H1 (cell line): ENCODE measurements around the gene C19orf12. TPM values are rescaled to one million over a fixed set of nuclear protein-coding genes. Genes with fewer than 3 reads are reported as not detected.

ENCODE experiments used
- CTCF ChIA-PET: fragments of 300-600 bp; sonication (Branson Sonifier 250); formaldehyde crosslinking; loops from one replicate; lab custom pipeline; 2021; ENCODE audit not compliant: partially characterized antibody; lab: Charles Lee
- POLR2A ChIA-PET: fragments of 300-600 bp; sonication (Branson Sonifier 250); formaldehyde crosslinking; loops from one replicate; lab custom pipeline; 2021; ENCODE audit warnings: inconsistent platforms; ENCODE audit not compliant: partially characterized antibody; lab: Charles Lee
- DNase-seq, 2 experiments: peaks; one replicate each; pipeline versions ENCODE4 v3.0.0 to v3.0.0-alpha.2; 2010 to 2022; ENCODE audit warnings: low spot score in 2 of 2, low read depth in 1 of 2, mixed read lengths in 1 of 2
- FAIRE-seq: peaks from 2 replicates; lab custom pipeline; 2011; peaks lifted over from hg19 to GRCh38; lab: Jason Lieb, UNC
- H2AFZ ChIP-seq: 2 replicates; pipeline ENCODE4 v1.8.1; 2012; ENCODE audit warnings: low read length, inconsistent platforms
- H2AK5ac ChIP-seq: 2 replicates; pipeline ENCODE4 v1.6.1; 2013; ENCODE audit warnings: low read depth, low read length
- H2BK120ac ChIP-seq: replicated peaks from 2 replicates; pipeline ENCODE3; 2013; ENCODE audit warnings: low read depth, low read length, inconsistent platforms
- H2BK12ac ChIP-seq: 2 replicates; pipeline ENCODE4 v1.6.1; 2013; ENCODE audit warnings: low read depth, low read length
- H2BK15ac ChIP-seq: 2 replicates; pipeline ENCODE4 v1.6.1; 2013; ENCODE audit warnings: low read length
- H2BK20ac ChIP-seq: 2 replicates; pipeline ENCODE4 v1.6.1; 2013; ENCODE audit warnings: low read length
- H2BK5ac ChIP-seq: 2 replicates; pipeline ENCODE4 v1.6.1; 2013; ENCODE audit warnings: low read depth, low read length
- H3K14ac ChIP-seq: 2 replicates; pipeline ENCODE4 v1.6.1; 2013; ENCODE audit warnings: inconsistent platforms; ENCODE audit not compliant: insufficient read length
- H3K18ac ChIP-seq: 2 replicates; pipeline ENCODE4 v1.6.1; 2013; ENCODE audit warnings: low read length; ENCODE audit errors: extremely low read depth
- H3K23ac ChIP-seq: 2 replicates; pipeline ENCODE4 v1.6.1; 2013; ENCODE audit warnings: inconsistent platforms; ENCODE audit not compliant: insufficient read length
- H3K23me2 ChIP-seq: 2 replicates; pipeline ENCODE4 v1.6.1; 2013; ENCODE audit warnings: low read depth, low read length
- H3K27ac ChIP-seq: 2 replicates; pipeline ENCODE4 v1.6.1; 2011; ENCODE audit warnings: low read depth, low read length, inconsistent platforms
- H3K27me3 ChIP-seq, 4 experiments: replicated peaks in 1 of 4; 1 replicate in 1 of 4; 2 replicates in 3 of 4; pipeline versions ENCODE4 v1.6.1 to v1.8.1; 2011 to 2013; ENCODE audit warnings: low read length in 3 of 4, mild to moderate bottlenecking in 3 of 4, inconsistent platforms in 2 of 4, mixed read lengths in 2 of 4, moderate library complexity in 1 of 4; ENCODE audit not compliant: control insufficient read depth in 3 of 4, insufficient read depth in 3 of 4; ENCODE audit errors: extremely low read depth in 1 of 4
- H3K36me3 ChIP-seq, 4 experiments: 2 replicates each; pipeline versions ENCODE4 v1.6.1 to v1.8.1; 2011 to 2013; ENCODE audit warnings: mild to moderate bottlenecking in 4 of 4, low read length in 3 of 4, moderate library complexity in 2 of 4, control low read depth in 1 of 4, inconsistent platforms in 1 of 4; ENCODE audit not compliant: insufficient read depth in 4 of 4, control insufficient read depth in 2 of 4
- H3K4ac ChIP-seq: replicated peaks from 2 replicates; pipeline ENCODE3; 2013; ENCODE audit warnings: low read length, low read depth, mixed read lengths, inconsistent platforms; ENCODE audit not compliant: insufficient read length
- H3K4me1 ChIP-seq, 4 experiments: replicated peaks in 1 of 4; 1 replicate in 1 of 4; 2 replicates in 3 of 4; pipeline versions ENCODE4 v1.6.1 to v1.8.1; 2011 to 2013; ENCODE audit warnings: low read length in 3 of 4, inconsistent platforms in 2 of 4, mixed read lengths in 1 of 4; ENCODE audit not compliant: insufficient read depth in 4 of 4, control insufficient read depth in 3 of 4
- H3K4me2 ChIP-seq, 2 experiments: 2 replicates each; pipeline versions ENCODE4 v1.6.1 to v1.8.1; 2011 to 2013; ENCODE audit warnings: low read depth in 2 of 2, low read length in 2 of 2, control low read depth in 1 of 2, inconsistent platforms in 1 of 2, mild to moderate bottlenecking in 1 of 2; ENCODE audit not compliant: insufficient read depth in 1 of 2
- H3K4me3 ChIP-seq, 4 experiments: fragments of 200-600, 300-600 bp in 1 of 4; sonication (generic), shearing (Covaris generic), sonication (Bioruptor Twin) in 1 of 4; 2 replicates each; pipeline versions ENCODE4 v1.5.1 to v1.8.1; 2011 to 2016; ENCODE audit warnings: low read length in 4 of 4, low read depth in 3 of 4, control low read depth in 2 of 4, inconsistent platforms in 2 of 4, mild to moderate bottlenecking in 2 of 4, mixed read lengths in 1 of 4, moderate library complexity in 1 of 4; ENCODE audit not compliant: insufficient read depth in 2 of 4; ENCODE audit errors: extremely low read depth in 1 of 4
- H3K56ac ChIP-seq: replicated peaks from 2 replicates; pipeline ENCODE3; 2013; ENCODE audit warnings: low read depth, mild to moderate bottlenecking, mixed read lengths, low read length, inconsistent platforms; ENCODE audit not compliant: insufficient read length
- H3K79me1 ChIP-seq: 2 replicates; pipeline ENCODE4 v1.6.1; 2013; ENCODE audit warnings: low read depth, low read length, control low read depth
- H3K79me2 ChIP-seq, 2 experiments: 2 replicates each; pipeline versions ENCODE4 v1.6.1 to v1.8.1; 2012 to 2013; ENCODE audit warnings: low read length in 2 of 2, mild to moderate bottlenecking in 2 of 2, inconsistent platforms in 1 of 2; ENCODE audit not compliant: insufficient read depth in 2 of 2, control insufficient read depth in 1 of 2
- H3K9ac ChIP-seq, 4 experiments: replicated peaks in 1 of 4; 1 replicate in 1 of 4; 2 replicates in 3 of 4; pipeline versions ENCODE4 v1.6.1 to v1.8.1; 2011 to 2013; ENCODE audit warnings: low read depth in 3 of 4, low read length in 3 of 4, control low read depth in 2 of 4, mild to moderate bottlenecking in 2 of 4, moderate library complexity in 2 of 4, inconsistent platforms in 1 of 4; ENCODE audit errors: extremely low read depth in 1 of 4
- H3K9me3 ChIP-seq, 2 experiments: 2 replicates each; pipeline versions ENCODE4 v1.6.1 to v1.8.1; 2012 to 2013; ENCODE audit warnings: mild to moderate bottlenecking in 2 of 2, moderate library complexity in 2 of 2, control low read depth in 1 of 2, inconsistent platforms in 1 of 2, low read depth in 1 of 2, low read length in 1 of 2, mixed read lengths in 1 of 2; ENCODE audit not compliant: insufficient read depth in 2 of 2
- H4K20me1 ChIP-seq, 2 experiments: replicated peaks in 1 of 2; 2 replicates each; pipeline versions ENCODE3 to v1.8.1; 2011 to 2013; ENCODE audit warnings: inconsistent platforms in 2 of 2, low read length in 2 of 2, mild to moderate bottlenecking in 1 of 2; ENCODE audit not compliant: insufficient read depth in 2 of 2, control insufficient read depth in 1 of 2
- H4K5ac ChIP-seq: 2 replicates; pipeline ENCODE4 v1.6.1; 2013; ENCODE audit warnings: low read length, low read depth, mixed read lengths, inconsistent platforms; ENCODE audit not compliant: insufficient read length
- H4K8ac ChIP-seq: 2 replicates; pipeline ENCODE4 v1.8.0; 2013; ENCODE audit warnings: mild to moderate bottlenecking, moderate library complexity, low read length, inconsistent platforms; ENCODE audit not compliant: insufficient read depth; ENCODE audit errors: extremely low read depth
- H4K91ac ChIP-seq: replicated peaks from 2 replicates; pipeline ENCODE3; 2013; ENCODE audit warnings: low read length, mixed read lengths, inconsistent platforms; ENCODE audit not compliant: insufficient read length
- BCL11A ChIP-seq, 2 experiments: IDR thresholded peaks; one replicate each; pipeline ENCODE4 v1.6.1; 2011; ENCODE audit warnings: low read depth in 2 of 2, low read length in 2 of 2, mild to moderate bottlenecking in 2 of 2
- EZH2 ChIP-seq: fragments of 200-600 bp; sonication (generic); IDR thresholded peaks from 2 replicates; pipeline ENCODE4 v1.7.1; 2012; ENCODE audit warnings: low read depth, mild to moderate bottlenecking, moderate library complexity, low read length, inconsistent platforms; ENCODE audit not compliant: severe bottlenecking
- HDAC2 ChIP-seq, 2 experiments: fragments of 300-600 bp in 1 of 2; sonication (generic) in 1 of 2; IDR thresholded peaks; 2 replicates each; pipeline ENCODE4 v1.6.1; 2011 to 2012; ENCODE audit warnings: low read depth in 2 of 2, low read length in 2 of 2, mild to moderate bottlenecking in 2 of 2, moderate library complexity in 2 of 2, borderline replicate concordance in 1 of 2, inconsistent platforms in 1 of 2
- POLR2AphosphoS5 ChIP-seq: IDR thresholded peaks from 2 replicates; pipeline ENCODE4 v1.6.1; 2011; ENCODE audit warnings: low read depth, low read length
- POU5F1 ChIP-seq: IDR thresholded peaks from 2 replicates; pipeline ENCODE4 v1.6.1; 2011; ENCODE audit warnings: low read depth, mild to moderate bottlenecking, low read length, moderate library complexity
- RBBP5 ChIP-seq: IDR thresholded peaks from 2 replicates; pipeline ENCODE4 v1.7.1; 2012; ENCODE audit warnings: low read depth, mild to moderate bottlenecking, inconsistent platforms, low read length, moderate library complexity, borderline replicate concordance
- RFX5 ChIP-seq: IDR thresholded peaks from 2 replicates; pipeline ENCODE4 v1.6.1; 2011; ENCODE audit warnings: low read depth, low read length, improper control_type of control experiment, borderline replicate concordance
- SIRT6 ChIP-seq: IDR thresholded peaks from one replicate; pipeline ENCODE4 v1.7.1; 2012; ENCODE audit warnings: low read length, inconsistent platforms
- SP1 ChIP-seq: IDR thresholded peaks from 2 replicates; pipeline ENCODE4 v1.6.1; 2011; ENCODE audit warnings: low read depth, low read length
- SP4 ChIP-seq: IDR thresholded peaks from 2 replicates; pipeline ENCODE4 v1.6.1; 2012; ENCODE audit warnings: low read length, inconsistent platforms
- TAF1 ChIP-seq: IDR thresholded peaks from 2 replicates; pipeline ENCODE4 v1.6.1; 2011; ENCODE audit warnings: mild to moderate bottlenecking, low read depth, low read length
- TEAD4 ChIP-seq: IDR thresholded peaks from 2 replicates; pipeline ENCODE4 v1.6.1; 2012; ENCODE audit warnings: low read depth, low read length, inconsistent platforms, mixed read lengths
- WGBS, 2 experiments: shearing (Covaris generic) in 1 of 2; methylation state at CpG; one replicate each; pipeline versions ENCODE4 v1.1.6 to v1.1.7; 2013 to 2015; ENCODE audit warnings: low lambda C conversion rate in 2 of 2, mixed read lengths in 2 of 2, inconsistent platforms in 1 of 2, low coverage in 1 of 2, missing lambda C conversion rate in 1 of 2; ENCODE audit not compliant: insufficient replicate concordance in 2 of 2, insufficient coverage in 1 of 2, insufficient read length in 1 of 2; ENCODE audit errors: extremely low coverage in 1 of 2, missing lambda C conversion rate in 1 of 2; 5-methylcytosine and 5-hydroxymethylcytosine counted together
- polyA plus RNA-seq, 7 experiments: library from polyadenylated mRNA; depleted of rRNA in 3 of 7; stranded (reverse) in 5 of 7; unstranded in 2 of 7; fragments of >200 nt in 5 of 7; fragments of 200-250 nt in 2 of 7; gene quantifications; 1 replicate in 5 of 7; 2 replicates in 1 of 7; 4 replicates in 1 of 7; pipeline versions ENCODE4 v1.2.1 to v1.2.3, GENCODE V29; 2011 to 2013; ENCODE audit warnings: missing spikeins in 2 of 7, mixed read lengths in 2 of 7
- total RNA-seq: library from RNA; stranded (reverse); fragmentation: NEBNext Ultra II Directional; extraction: Animal tissue kit (Norgen Biotek cat#: 25700); gene quantifications from 2 replicates; pipeline ENCODE4 v1.2.1, GENCODE V29; 2021

C19orf12 gene
- total and polyA plus RNA-seq, 2 of the 8 experiments (the other 6 are each of a cell fraction or from before 2014, with no cell fraction given), result 10.7 to 11.9 TPM

GRCh38 chr19:29753934-29754305 is 38.9 kb upstream of the C19orf12 start:
- ChIA-PET CTCF (interaction anchor here (0.6 kb wide), 1 partner anchor 119 kb away, joined by 3 read pairs; no protein-coding TSS in a partner anchor), POLR2A (no interaction called here)
- Histone ChIP-seq H4K5ac (no peak overlapping the region), H3K9ac (no peak overlapping the region), H3K79me1 (no peaks in the 10 kb centered on the region), H3K4me2 (no peak overlapping the region)
- TF ChIP-seq HDAC2 (IDR thresholded peaks at IDR 0.05; ENCODE audit: borderline replicate concordance in 1 of 2, low read depth in 2 of 2, low read length in 2 of 2) (no peak), POLR2AphosphoS5 (no peak), BCL11A (IDR thresholded peaks at IDR 0.05; ENCODE audit: low read depth in 2 of 2, low read length in 2 of 2) (no peak), SP4 (no peak), RFX5 (no peak), POU5F1 (no peak), SIRT6 (no peak), TEAD4 (no peak), RBBP5 (no peak), EZH2 (no peak), TAF1 (no peak), SP1 (no peak)
- TF ChIP-seq, all 59 proteins: peak for 0
- DNase-seq (no peak), FAIRE-seq (no peak)
- Histone ChIP-seq H2BK20ac (no peak overlapping the region), H3K9me3 (no peaks in the 10 kb centered on the region), H3K23me2 (no peaks in the 10 kb centered on the region), H3K27ac (no peak overlapping the region), H3K36me3 (no peaks in the 10 kb centered on the region), H2AK5ac (no peak overlapping the region), H3K4me1 (no peaks in the 10 kb centered on the region; a peak in 2 of 7 replicates), H3K4ac (no peak overlapping the region), H4K91ac (no peak overlapping the region), H4K8ac (peak overlapping the region; percentile 41; the same call in 1 of the 2 replicates), H2AFZ (no peak overlapping the region; the same call in 1 of the 2 replicates), H3K23ac (no peak overlapping the region), H3K4me3 (no peak overlapping the region), H3K79me2 (no peaks in the 10 kb centered on the region), H3K14ac (no peak overlapping the region), H4K20me1 (no peaks in the 10 kb centered on the region), H2BK120ac (no peak overlapping the region), H2BK12ac (no peak overlapping the region), H3K27me3 (no peaks in the 10 kb centered on the region), H2BK15ac (no peak overlapping the region), H3K18ac (no peak overlapping the region), H2BK5ac (no peak overlapping the region), H3K56ac (no peak overlapping the region)
- 84% methylated on average over 5 of the region's 7 CpGs; no CpG with 5 or more reads in 1 of the 2 experiments for WGBS, 2 experiments
